ENCODE data around the gene ANK3.
"Not testable (repeated sequence)": the region's sequence is repeated elsewhere in the genome, so short reads cannot be mapped to it uniquely, and the experiment has no call there.

The ANK3 gene

GRCh38 chr10:60073781-60074656 lies 315.7 kb downstream of the ANK3 start:
- no peak for DNase-seq

- no peak for DNase-seq
Observed at GRCh38 chr10:60073397-60073780, 316.3 kb downstream of the ANK3 start.

GRCh38 chr10:60069311-60069710 lies 320.4 kb downstream of the ANK3 start:
- DNase-seq, result no peak

GRCh38 chr10:60050366-60050765 lies 339.3 kb downstream of the ANK3 start:
- no peak for DNase-seq

- no peak for DNase-seq
Observed at GRCh38 chr10:60048091-60048501, 341.6 kb downstream of the ANK3 start.

GRCh38 chr10:60045571-60045970 lies 344.1 kb downstream of the ANK3 start:
- DNase-seq, result no peak

- no peak for DNase-seq
Observed at GRCh38 chr10:60044971-60045370, 344.7 kb downstream of the ANK3 start.

GRCh38 chr10:60044242-60044641 lies 345.4 kb downstream of the ANK3 start:
- no peak for DNase-seq

GRCh38 chr10:60043561-60044241 lies 346.0 kb downstream of the ANK3 start:
- DNase-seq, result no peak

GRCh38 chr10:60042914-60043313 lies 346.8 kb downstream of the ANK3 start:
- no peak for DNase-seq

- DNase-seq, result no peak
Observed at GRCh38 chr10:60042262-60042661, 347.4 kb downstream of the ANK3 start.

GRCh38 chr10:60041489-60042133 lies 348.1 kb downstream of the ANK3 start:
- no peak for DNase-seq

GRCh38 chr10:60040014-60040662 lies 349.5 kb downstream of the ANK3 start:
- no peak for DNase-seq

GRCh38 chr10:60035984-60036383 lies 353.7 kb downstream of the ANK3 start:
- DNase-seq, result no peak

GRCh38 chr10:60035375-60035774 lies 354.3 kb downstream of the ANK3 start:
- DNase-seq, result not testable (repeated sequence)

GRCh38 chr10:60032723-60033122 lies 357.0 kb downstream of the ANK3 start:
- DNase-seq, result peak; percentile 25

GRCh38 chr10:60031664-60032063 lies 358.0 kb downstream of the ANK3 start:
- no peak for DNase-seq

GRCh38 chr10:60031183-60031582 lies 358.5 kb downstream of the ANK3 start:
- no peak for DNase-seq

- DNase-seq, result no peak
Observed at GRCh38 chr10:60029475-60029874, 360.2 kb downstream of the ANK3 start.

- DNase-seq, result no peak
Observed at GRCh38 chr10:60028081-60028480, 361.6 kb downstream of the ANK3 start.

GRCh38 chr10:60025279-60025678 lies 364.4 kb downstream of the ANK3 start:
- no peak for DNase-seq

- no peak for DNase-seq
Observed at GRCh38 chr10:60024506-60024905, 365.2 kb downstream of the ANK3 start.

GRCh38 chr10:60023155-60023877 lies 366.4 kb downstream of the ANK3 start:
- no peak for DNase-seq
